Fibroblast of peridontal ligament (primary cell): Measurements from ENCODE around the gene SEPTIN10.

Experiments used
- DNase-seq: peaks from one replicate; pipeline ENCODE4 v3.0.0-alpha.2; 2010; ENCODE audit errors: extremely low read depth

Gene SEPTIN10

GRCh38 chr2:109497911-109498870 is 115.6 kb downstream of the SEPTIN10 start:
- DNase-seq: no peak

DNA sequence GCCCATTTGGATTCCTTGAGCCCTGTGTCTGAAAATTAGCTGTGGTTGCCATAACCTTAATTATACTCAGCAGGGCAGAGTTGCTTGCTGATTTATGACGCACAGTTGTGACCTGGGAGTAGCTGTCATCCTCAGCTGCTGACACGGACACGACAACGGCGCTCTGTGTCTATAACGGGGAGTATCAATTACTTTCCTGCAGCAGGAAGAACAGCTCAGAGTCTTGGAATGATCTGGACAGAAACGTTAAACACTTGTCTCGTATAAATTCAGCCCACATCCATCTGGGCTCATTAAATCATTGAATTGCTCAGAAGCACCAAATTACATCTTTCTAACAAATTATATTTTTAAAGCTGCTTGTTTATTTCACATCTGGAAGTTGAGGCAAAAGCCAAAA is 116.3 kb downstream of the SEPTIN10 start:
- DNase-seq: peak; percentile 60

DNA sequence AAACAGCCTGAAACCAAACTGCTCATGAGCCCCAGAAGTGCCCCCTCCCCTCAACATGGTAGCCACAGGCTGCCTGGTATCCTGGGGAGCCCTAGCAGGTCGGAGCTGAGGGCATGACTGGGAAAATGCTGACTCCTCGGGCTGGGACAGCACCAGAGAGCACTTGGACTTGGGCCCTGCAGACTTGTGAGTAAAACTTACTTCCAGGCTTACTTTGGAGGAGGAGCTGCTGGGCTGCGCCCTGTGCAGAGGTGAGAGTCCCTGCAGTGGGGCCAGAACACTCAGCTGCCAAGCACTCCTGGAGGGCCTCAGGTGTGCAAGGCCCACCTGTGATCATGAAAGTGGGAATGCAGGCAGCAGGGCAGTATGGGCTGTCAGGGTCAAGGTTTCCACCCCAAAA is 119.4 kb downstream of the SEPTIN10 start:
- no peak for DNase-seq

- no peak for DNase-seq
Measured at GRCh38 chr2:109493176-109493935, 120.4 kb downstream of the SEPTIN10 start.
